HFF-Myc (cell line): ENCODE measurements around the gene PDE4D.

Experiments
- DNase-seq: peaks from one replicate; pipeline ENCODE4 v3.0.0-alpha.2; 2011; ENCODE audit warnings: low read depth; ENCODE audit errors: extremely low read depth
- H3K4me3 ChIP-seq: replicated peaks from 2 replicates; pipeline ENCODE4 v1.5.1; 2011; ENCODE audit warnings: low read depth, mild to moderate bottlenecking, control low read depth, low read length
- TF ChIP-seq, protein P1 (sequence below): IDR thresholded peaks from 2 replicates; pipeline ENCODE4 v1.5.1; 2012; ENCODE audit warnings: mild to moderate bottlenecking, low read depth, low read length, control low read depth; ENCODE audit errors: missing control alignments

PDE4D gene

DNA sequence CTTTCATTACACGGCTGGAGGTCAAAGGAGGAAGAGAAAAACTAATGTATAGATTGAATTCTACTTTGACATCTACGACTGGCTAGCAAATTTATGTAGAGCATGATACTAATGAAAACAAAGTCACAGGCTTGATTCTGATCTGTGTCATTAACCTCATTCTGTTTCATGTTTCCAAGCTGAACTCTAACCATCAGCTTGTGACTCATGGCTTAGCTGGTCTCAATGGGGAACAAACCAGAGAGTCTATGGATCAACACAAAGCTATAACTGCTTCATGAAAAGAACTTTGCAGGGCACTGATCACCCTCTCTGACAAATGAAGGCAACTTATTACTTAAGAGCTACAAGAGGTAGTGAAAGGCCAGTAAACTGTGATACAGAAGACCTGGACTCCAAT lies 23.6 kb upstream of the PDE4D start:
- no peak overlapping the region for H3K4me3 ChIP-seq
- TF ChIP-seq, protein P1, sequence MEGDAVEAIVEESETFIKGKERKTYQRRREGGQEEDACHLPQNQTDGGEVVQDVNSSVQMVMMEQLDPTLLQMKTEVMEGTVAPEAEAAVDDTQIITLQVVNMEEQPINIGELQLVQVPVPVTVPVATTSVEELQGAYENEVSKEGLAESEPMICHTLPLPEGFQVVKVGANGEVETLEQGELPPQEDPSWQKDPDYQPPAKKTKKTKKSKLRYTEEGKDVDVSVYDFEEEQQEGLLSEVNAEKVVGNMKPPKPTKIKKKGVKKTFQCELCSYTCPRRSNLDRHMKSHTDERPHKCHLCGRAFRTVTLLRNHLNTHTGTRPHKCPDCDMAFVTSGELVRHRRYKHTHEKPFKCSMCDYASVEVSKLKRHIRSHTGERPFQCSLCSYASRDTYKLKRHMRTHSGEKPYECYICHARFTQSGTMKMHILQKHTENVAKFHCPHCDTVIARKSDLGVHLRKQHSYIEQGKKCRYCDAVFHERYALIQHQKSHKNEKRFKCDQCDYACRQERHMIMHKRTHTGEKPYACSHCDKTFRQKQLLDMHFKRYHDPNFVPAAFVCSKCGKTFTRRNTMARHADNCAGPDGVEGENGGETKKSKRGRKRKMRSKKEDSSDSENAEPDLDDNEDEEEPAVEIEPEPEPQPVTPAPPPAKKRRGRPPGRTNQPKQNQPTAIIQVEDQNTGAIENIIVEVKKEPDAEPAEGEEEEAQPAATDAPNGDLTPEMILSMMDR = no peak
- no peak for DNase-seq

DNA sequence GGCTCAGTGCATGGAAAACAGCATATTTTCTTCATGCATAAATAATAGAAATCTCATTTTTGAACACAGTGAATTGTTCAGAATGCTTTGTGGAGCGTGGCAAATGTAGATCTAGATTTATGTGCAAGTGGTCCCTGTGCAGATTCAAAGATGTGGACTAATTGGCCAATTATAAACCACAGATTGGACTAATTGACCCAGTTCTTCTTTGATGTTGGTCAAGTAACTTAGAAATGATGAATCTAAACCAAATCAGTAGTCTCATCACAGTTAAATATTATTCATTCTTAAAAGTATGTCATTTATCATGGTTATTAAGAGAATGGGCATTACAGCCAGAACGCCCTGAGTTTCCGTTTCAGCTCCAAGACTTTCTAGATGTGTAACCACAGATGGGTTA lies 11.7 kb upstream of the PDE4D start:
- DNase-seq = no peak
- TF ChIP-seq, protein P1 = no peak
- no peak overlapping the region for H3K4me3 ChIP-seq

DNA sequence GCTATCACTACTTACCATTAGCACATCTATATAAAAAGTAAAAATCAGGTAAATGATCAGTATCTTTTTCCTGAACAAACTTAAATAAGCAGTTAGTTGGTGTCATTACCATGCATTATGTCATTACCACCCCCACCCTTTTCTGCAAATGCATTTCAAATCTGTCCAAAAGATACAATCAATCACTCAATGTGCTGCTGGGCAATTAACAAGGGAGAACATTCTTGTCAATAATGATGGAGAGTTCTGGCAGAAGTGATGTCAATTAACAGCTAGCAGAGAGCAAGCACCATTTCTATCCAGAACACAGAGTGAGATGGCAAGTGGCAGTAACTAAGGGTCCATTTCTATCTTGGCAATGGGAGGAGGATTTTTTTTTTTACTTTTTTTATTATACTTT lies 3.5 kb upstream of the PDE4D start:
- no peak overlapping the region for H3K4me3 ChIP-seq
- no peak for DNase-seq
- TF ChIP-seq, protein P1 = no peak

DNA sequence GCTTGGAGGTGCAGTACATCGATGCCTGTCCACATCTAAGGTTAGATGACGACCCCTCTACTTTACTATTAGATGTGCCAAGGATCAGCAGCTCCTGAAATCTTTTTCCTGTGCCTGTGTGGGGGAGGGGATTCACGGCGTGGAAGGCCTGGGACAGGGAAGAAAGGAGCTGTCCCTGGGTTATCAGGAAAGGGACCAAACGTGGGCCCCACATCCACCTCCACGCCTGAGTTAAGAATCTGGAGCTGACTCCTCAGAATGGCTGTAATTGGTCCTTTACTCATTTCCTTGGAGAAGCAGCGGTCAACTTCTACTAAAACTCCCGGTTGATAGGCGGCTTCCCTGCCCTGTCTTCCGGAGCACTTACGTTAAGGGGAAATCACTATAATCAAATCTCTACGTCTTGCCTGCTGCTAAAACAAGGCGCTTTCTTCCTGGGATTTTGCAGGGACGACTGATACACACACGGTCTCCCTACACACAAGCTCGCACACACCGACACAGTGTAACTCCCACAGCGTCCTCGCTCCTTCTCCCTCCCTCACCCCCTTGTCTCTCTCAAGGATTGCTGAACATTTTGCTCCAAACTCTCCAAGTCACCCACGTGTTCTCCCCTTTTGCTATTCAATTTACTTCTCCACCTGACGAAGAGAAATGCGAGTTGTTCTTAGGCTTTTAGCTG lies 1.4 kb downstream of the PDE4D start:
- no peak for DNase-seq
- H3K4me3 ChIP-seq = peak overlapping the region; percentile 54

DNA sequence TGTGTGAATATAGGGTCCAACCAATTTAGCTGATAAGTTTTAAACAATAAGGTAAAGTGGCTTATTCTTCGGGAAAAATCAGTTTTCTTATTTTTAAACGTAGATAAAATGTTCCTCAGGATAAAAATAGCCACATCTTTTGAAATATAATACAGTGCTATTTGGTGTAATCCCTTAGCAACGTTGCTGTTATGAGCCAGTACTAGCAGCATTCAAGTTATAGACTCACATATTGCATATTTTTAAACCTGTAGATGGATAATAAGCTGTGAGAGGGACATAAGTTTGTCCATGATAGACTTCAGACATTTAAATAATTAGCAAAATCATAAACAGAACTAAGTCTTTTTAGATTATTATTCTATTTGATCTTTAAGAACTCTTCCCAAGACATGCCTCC lies 6.3 kb downstream of the PDE4D start:
- TF ChIP-seq, protein P1 = no peak
- no peak overlapping the region for H3K4me3 ChIP-seq
- no peak for DNase-seq

More for the DNA sequence above, 1.4 kb downstream of the PDE4D start:
- TF ChIP-seq, protein P1 = no peak

DNA sequence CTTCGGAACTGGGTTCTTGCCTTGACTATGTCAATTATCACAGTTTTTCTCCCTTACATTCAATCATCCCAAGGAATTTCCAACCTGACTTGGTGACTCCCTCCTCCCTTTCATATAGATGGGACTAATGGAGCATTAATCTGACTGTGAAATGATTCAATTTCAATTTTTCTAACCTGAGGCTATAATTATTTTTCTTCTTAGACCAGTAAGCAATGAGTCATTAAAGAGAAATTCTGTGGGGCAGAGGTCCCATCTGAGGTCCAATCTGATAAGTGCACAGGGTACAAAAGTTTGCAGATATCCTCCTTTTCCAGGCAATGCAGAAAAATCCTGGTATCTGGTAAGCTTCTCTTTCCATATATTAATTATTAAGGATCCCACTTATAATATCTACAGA lies 18.9 kb downstream of the PDE4D start:
- no peak for DNase-seq
- H3K4me3 ChIP-seq = no peak overlapping the region
- TF ChIP-seq, protein P1 = no peak

DNA sequence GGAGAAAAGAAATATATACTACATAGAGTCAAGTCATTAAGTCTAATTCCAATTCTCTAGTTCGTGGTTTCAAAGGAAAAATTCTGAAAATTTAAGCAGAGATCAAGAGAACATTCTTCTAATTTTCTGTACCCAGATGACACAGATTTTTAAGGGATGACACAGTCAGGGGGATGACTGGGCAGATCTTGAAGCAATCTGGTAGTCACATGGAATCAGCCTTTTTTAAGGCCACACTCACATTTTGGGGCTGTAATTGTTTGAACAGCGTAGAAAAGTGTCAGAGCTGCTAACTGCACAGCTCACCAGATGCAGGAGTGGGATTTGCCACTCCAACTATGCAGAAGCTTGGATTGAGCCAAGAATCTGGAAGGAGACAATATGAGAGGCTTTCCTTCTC lies 20.4 kb downstream of the PDE4D start:
- TF ChIP-seq, protein P1 = no peak
- peak; percentile 82 for DNase-seq
- no peak overlapping the region for H3K4me3 ChIP-seq
